Measurements from ENCODE around the gene MYOM3.
A peak's percentile ranks its signal among the peaks of the same experiment; 100 is the strongest.

The MYOM3 gene

GRCh38 chr1:24071941-24072340, 40.0 kb downstream of the MYOM3 start:
- peak overlapping the region; percentile 72 for H3K18ac ChIP-seq (ENCODE audit: low read length)

GRCh38 chr1:24070821-24071393, 41.0 kb downstream of the MYOM3 start:
- Histone ChIP-seq H3K4me2 (ENCODE audit: insufficient read depth, low read length, poor library complexity, severe bottlenecking) (peak overlapping the region; percentile 29), H3K14ac (ENCODE audit: low read length) (no peak overlapping the region), H3K18ac (ENCODE audit: low read length) (peak overlapping the region; percentile 49), H3K27me3 (ENCODE audit: control insufficient read depth in 3 of 3, insufficient read depth in 3 of 3, low read depth in 1 of 3, low read length in 3 of 3) (peaks cover 0 to 14% (median 0%) of the 10 kb centered on the region in 3 experiments), H3K4me3 (ENCODE audit: low read length in 2 of 2) (peak overlapping the region in 1 of 2 donors; percentile 15), H3K9ac (ENCODE audit: low read depth, low read length, poor library complexity) (peak overlapping the region; percentile 65), H4K8ac (ENCODE audit: low read depth, low read length) (no peak overlapping the region), H2BK12ac (ENCODE audit: low read length) (no peak overlapping the region), H2AFZ (ENCODE audit: low read length) (peak overlapping the region; percentile 71), H3K9me3 (replicated peaks in 1 of 2; ENCODE audit: control insufficient read depth in 2 of 2, insufficient read depth in 1 of 2, low read depth in 1 of 2, low read length in 2 of 2) (no peaks in the 10 kb centered on the region), H3K23ac (ENCODE audit: low read depth, low read length, poor library complexity) (no peak overlapping the region), H3K36me3 (replicated peaks in 1 of 2; ENCODE audit: control insufficient read depth in 2 of 2, insufficient read depth in 2 of 2, low read length in 2 of 2) (no peaks in the 10 kb centered on the region), H2BK5ac (ENCODE audit: low read length) (no peak overlapping the region), H2AK5ac (ENCODE audit: low read depth, low read length) (no peak overlapping the region), H3K27ac (replicated peaks; ENCODE audit: low read length) (no peak overlapping the region), H3K79me1 (ENCODE audit: low read depth, low read length) (no peaks in the 10 kb centered on the region), H2BK15ac (ENCODE audit: low read length) (no peak overlapping the region), H4K91ac (ENCODE audit: low read depth, low read length, poor library complexity) (no peak overlapping the region), H3K4me1 (ENCODE audit: control insufficient read depth in 2 of 2, insufficient read depth in 1 of 2, low read depth in 1 of 2, low read length in 2 of 2) (no peaks in the 10 kb centered on the region), H2BK120ac (ENCODE audit: low read depth, low read length) (no peak overlapping the region), H3K4ac (ENCODE audit: low read length) (no peak overlapping the region)
- peak; percentile 72 for DNase-seq (ENCODE audit: low spot score)
- no CpG with 5 or more reads among the region's 15 CpGs for WGBS, 2 donors (ENCODE audit: extremely low coverage in 2 of 2, insufficient read length in 2 of 2, insufficient replicate concordance in 1 of 2)

More at GRCh38 chr1:24071941-24072340, 40.0 kb downstream of the MYOM3 start:
- WGBS, 2 donors (ENCODE audit: extremely low coverage in 2 of 2, insufficient read length in 2 of 2, insufficient replicate concordance in 1 of 2), result no CpG with 5 or more reads among the region's 7 CpGs
- no peak overlapping the region for H3K4ac ChIP-seq (ENCODE audit: low read length)
- H3K27me3 ChIP-seq (ENCODE audit: control insufficient read depth in 3 of 3, insufficient read depth in 3 of 3, low read depth in 1 of 3, low read length in 3 of 3), result peaks cover 0 to 10% (median 0%) of the 10 kb centered on the region in 3 experiments
- no peak for DNase-seq (ENCODE audit: low spot score)
- no peaks in the 10 kb centered on the region for H3K4me1 ChIP-seq (ENCODE audit: control insufficient read depth in 2 of 2, insufficient read depth in 1 of 2, low read depth in 1 of 2, low read length in 2 of 2)
- no peak overlapping the region for H2BK5ac ChIP-seq (ENCODE audit: low read length)
- H2BK12ac ChIP-seq (ENCODE audit: low read length), result no peak overlapping the region
- no peak overlapping the region for H2BK15ac ChIP-seq (ENCODE audit: low read length)
- H3K14ac ChIP-seq (ENCODE audit: low read length), result no peak overlapping the region
- no peak overlapping the region for H2AFZ ChIP-seq (ENCODE audit: low read length)
- no peak overlapping the region for H2BK120ac ChIP-seq (ENCODE audit: low read depth, low read length)
- H4K8ac ChIP-seq (ENCODE audit: low read depth, low read length), result no peak overlapping the region
- H4K91ac ChIP-seq (ENCODE audit: low read depth, low read length, poor library complexity), result no peak overlapping the region
- no peaks in the 10 kb centered on the region for H3K36me3 ChIP-seq (replicated peaks in 1 of 2; ENCODE audit: control insufficient read depth in 2 of 2, insufficient read depth in 2 of 2, low read length in 2 of 2)
- no peaks in the 10 kb centered on the region for H3K79me1 ChIP-seq (ENCODE audit: low read depth, low read length)
- H3K9ac ChIP-seq (ENCODE audit: low read depth, low read length, poor library complexity), result peak overlapping the region; percentile 24
- no peaks in the 10 kb centered on the region for H3K9me3 ChIP-seq (replicated peaks in 1 of 2; ENCODE audit: control insufficient read depth in 2 of 2, insufficient read depth in 1 of 2, low read depth in 1 of 2, low read length in 2 of 2)
- no peak overlapping the region for H2AK5ac ChIP-seq (ENCODE audit: low read depth, low read length)
- no peak overlapping the region for H3K4me2 ChIP-seq (ENCODE audit: insufficient read depth, low read length, poor library complexity, severe bottlenecking)
- no peak overlapping the region for H3K23ac ChIP-seq (ENCODE audit: low read depth, low read length, poor library complexity)
- H3K27ac ChIP-seq (replicated peaks; ENCODE audit: low read length), result no peak overlapping the region
- no peak overlapping the region for H3K4me3 ChIP-seq (ENCODE audit: low read length in 2 of 2)

GRCh38 chr1:24069817-24070216, 42.1 kb downstream of the MYOM3 start:
- H3K4me1 ChIP-seq (ENCODE audit: control insufficient read depth in 2 of 2, insufficient read depth in 1 of 2, low read depth in 1 of 2, low read length in 2 of 2), result no peaks in the 10 kb centered on the region
- no peak overlapping the region for H3K9ac ChIP-seq (ENCODE audit: low read depth, low read length, poor library complexity)
- H3K18ac ChIP-seq (ENCODE audit: low read length), result no peak overlapping the region
- no peak overlapping the region for H3K4me3 ChIP-seq (ENCODE audit: low read length in 2 of 2)
- no peak overlapping the region for H4K8ac ChIP-seq (ENCODE audit: low read depth, low read length)
- H2BK15ac ChIP-seq (ENCODE audit: low read length), result no peak overlapping the region
- no peak for DNase-seq (ENCODE audit: low spot score)
- H3K27me3 ChIP-seq (ENCODE audit: control insufficient read depth in 3 of 3, insufficient read depth in 3 of 3, low read depth in 1 of 3, low read length in 3 of 3), result peaks cover 0 to 17% (median 0%) of the 10 kb centered on the region in 3 experiments
- H3K4ac ChIP-seq (ENCODE audit: low read length), result no peak overlapping the region
- H3K23ac ChIP-seq (ENCODE audit: low read depth, low read length, poor library complexity), result no peak overlapping the region
- no peak overlapping the region for H2AK5ac ChIP-seq (ENCODE audit: low read depth, low read length)
- no peak overlapping the region for H4K91ac ChIP-seq (ENCODE audit: low read depth, low read length, poor library complexity)
- no peak overlapping the region for H2BK12ac ChIP-seq (ENCODE audit: low read length)
- H3K79me1 ChIP-seq (ENCODE audit: low read depth, low read length), result no peaks in the 10 kb centered on the region
- no peaks in the 10 kb centered on the region for H3K9me3 ChIP-seq (replicated peaks in 1 of 2; ENCODE audit: control insufficient read depth in 2 of 2, insufficient read depth in 1 of 2, low read depth in 1 of 2, low read length in 2 of 2)
- H2BK120ac ChIP-seq (ENCODE audit: low read depth, low read length), result no peak overlapping the region
- no peak overlapping the region for H2AFZ ChIP-seq (ENCODE audit: low read length)
- H3K4me2 ChIP-seq (ENCODE audit: insufficient read depth, low read length, poor library complexity, severe bottlenecking), result no peak overlapping the region
- WGBS, 2 donors (ENCODE audit: extremely low coverage in 2 of 2, insufficient read length in 2 of 2, insufficient replicate concordance in 1 of 2), result no CpG with 5 or more reads among the region's 7 CpGs
- no peak overlapping the region for H2BK5ac ChIP-seq (ENCODE audit: low read length)
- no peaks in the 10 kb centered on the region for H3K36me3 ChIP-seq (replicated peaks in 1 of 2; ENCODE audit: control insufficient read depth in 2 of 2, insufficient read depth in 2 of 2, low read length in 2 of 2)
- H3K27ac ChIP-seq (replicated peaks; ENCODE audit: low read length), result no peak overlapping the region
- H3K14ac ChIP-seq (ENCODE audit: low read length), result no peak overlapping the region

- Histone ChIP-seq H3K4ac (ENCODE audit: low read length) (no peak overlapping the region), H3K27me3 (ENCODE audit: control insufficient read depth in 3 of 3, insufficient read depth in 3 of 3, low read depth in 1 of 3, low read length in 3 of 3) (peaks cover 0 to 19% (median 0%) of the 10 kb centered on the region in 3 experiments), H2BK120ac (ENCODE audit: low read depth, low read length) (no peak overlapping the region), H3K27ac (replicated peaks; ENCODE audit: low read length) (no peak overlapping the region), H4K91ac (ENCODE audit: low read depth, low read length, poor library complexity) (no peak overlapping the region), H2BK12ac (ENCODE audit: low read length) (no peak overlapping the region), H2AFZ (ENCODE audit: low read length) (no peak overlapping the region), H3K9me3 (replicated peaks in 1 of 2; ENCODE audit: control insufficient read depth in 2 of 2, insufficient read depth in 1 of 2, low read depth in 1 of 2, low read length in 2 of 2) (no peaks in the 10 kb centered on the region), H2AK5ac (ENCODE audit: low read depth, low read length) (no peak overlapping the region), H3K36me3 (replicated peaks in 1 of 2; ENCODE audit: control insufficient read depth in 2 of 2, insufficient read depth in 2 of 2, low read length in 2 of 2) (no peaks in the 10 kb centered on the region), H3K23ac (ENCODE audit: low read depth, low read length, poor library complexity) (no peak overlapping the region), H3K4me3 (ENCODE audit: low read length in 2 of 2) (no peak overlapping the region), H2BK5ac (ENCODE audit: low read length) (no peak overlapping the region), H3K79me1 (ENCODE audit: low read depth, low read length) (no peaks in the 10 kb centered on the region), H2BK15ac (ENCODE audit: low read length) (peak overlapping the region; percentile 17), H3K18ac (ENCODE audit: low read length) (no peak overlapping the region), H3K4me1 (ENCODE audit: control insufficient read depth in 2 of 2, insufficient read depth in 1 of 2, low read depth in 1 of 2, low read length in 2 of 2) (no peaks in the 10 kb centered on the region), H3K9ac (ENCODE audit: low read depth, low read length, poor library complexity) (no peak overlapping the region), H3K14ac (ENCODE audit: low read length) (no peak overlapping the region), H4K8ac (ENCODE audit: low read depth, low read length) (no peak overlapping the region), H3K4me2 (ENCODE audit: insufficient read depth, low read length, poor library complexity, severe bottlenecking) (no peak overlapping the region)
- WGBS, 2 donors (ENCODE audit: extremely low coverage in 2 of 2, insufficient read length in 2 of 2, insufficient replicate concordance in 1 of 2), result no CpG with 5 or more reads among the region's 12 CpGs
- no peak for DNase-seq (ENCODE audit: low spot score)
Observed at GRCh38 chr1:24067978-24068377, 44.0 kb downstream of the MYOM3 start.

Measured in neuronal stem cell (in vitro differentiated cells).